ENCODE data around the gene MMP10.

The MMP10 gene

DNA sequence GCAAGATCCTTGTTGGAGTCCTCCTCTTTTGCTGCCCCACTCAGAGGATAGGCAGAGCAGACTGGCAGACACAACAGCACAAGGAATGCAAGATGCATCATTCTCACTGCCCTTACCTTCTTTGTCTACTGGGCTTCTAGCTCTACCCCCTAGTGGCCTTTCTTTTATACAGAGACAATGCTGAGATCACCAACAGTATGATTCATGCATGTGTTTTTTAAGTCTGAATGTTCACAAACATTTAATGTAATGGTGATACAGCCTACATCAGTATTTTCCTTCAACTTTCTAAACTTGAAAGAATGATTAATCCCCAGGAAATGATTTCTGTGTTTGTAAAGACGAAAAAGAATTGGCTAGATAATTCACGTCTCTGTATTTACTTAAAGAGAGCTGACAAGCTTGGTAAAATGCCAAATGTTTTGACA, at the start of gene MMP10:
Gene MMP10 (minus strand): TSS at position 138 of the 428 bp plus-strand sequence. CDS start 37 bp downstream, at position 101.
- DNase-seq (ENCODE audit: low spot score): no peak

GRCh38 chr11:102829316-102830000, 49.0 kb upstream of the MMP10 start:
- DNase-seq (ENCODE audit: low spot score): no peak

DNA sequence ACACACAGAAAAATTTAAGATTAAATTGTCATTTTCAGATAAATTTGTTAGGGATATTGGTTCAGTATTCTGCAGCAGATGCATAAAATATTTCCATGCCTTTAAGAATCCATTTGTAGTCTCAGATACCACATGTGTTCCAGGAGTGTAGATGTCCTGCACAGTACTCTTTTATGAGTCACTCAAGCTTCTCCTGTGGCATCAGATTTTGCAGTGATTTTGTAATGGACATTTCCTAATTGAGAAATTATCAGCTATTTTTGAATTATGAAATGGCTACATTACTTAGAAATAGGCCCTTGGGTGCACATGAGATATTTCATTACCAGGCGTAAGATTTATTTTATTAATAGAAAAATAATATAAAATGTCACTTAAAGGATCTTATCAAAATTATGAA, 44.1 kb upstream of the MMP10 start:
- DNase-seq (ENCODE audit: low spot score): no peak

GRCh38 chr11:102819491-102819890, 39.1 kb upstream of the MMP10 start:
- no peak for DNase-seq (ENCODE audit: low spot score)

- no peak for DNase-seq (ENCODE audit: low spot score)
Observed at GRCh38 chr11:102813484-102813883, 33.1 kb upstream of the MMP10 start.

DNA sequence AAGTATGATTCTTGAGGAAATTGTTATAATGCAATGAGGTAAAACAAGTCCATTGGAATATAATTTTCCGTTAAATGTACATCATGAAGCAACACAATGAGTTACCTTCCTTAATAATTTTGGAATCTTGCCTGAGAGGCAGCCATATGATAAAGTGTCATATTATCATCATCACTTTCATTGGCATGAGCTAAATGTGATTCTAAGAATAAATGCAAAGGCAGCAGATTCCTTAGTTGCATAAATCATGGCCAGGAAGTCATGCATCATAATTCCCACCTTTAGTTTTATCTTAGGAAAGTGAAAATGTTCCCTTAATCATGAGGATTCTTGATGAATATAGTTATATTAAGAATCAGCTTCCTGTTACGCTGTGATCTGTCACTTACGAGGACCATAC, 31.8 kb upstream of the MMP10 start:
- DNase-seq (ENCODE audit: low spot score): no peak

GRCh38 chr11:102810950-102811660, 30.7 kb upstream of the MMP10 start:
- DNase-seq (ENCODE audit: low spot score): no peak

DNA sequence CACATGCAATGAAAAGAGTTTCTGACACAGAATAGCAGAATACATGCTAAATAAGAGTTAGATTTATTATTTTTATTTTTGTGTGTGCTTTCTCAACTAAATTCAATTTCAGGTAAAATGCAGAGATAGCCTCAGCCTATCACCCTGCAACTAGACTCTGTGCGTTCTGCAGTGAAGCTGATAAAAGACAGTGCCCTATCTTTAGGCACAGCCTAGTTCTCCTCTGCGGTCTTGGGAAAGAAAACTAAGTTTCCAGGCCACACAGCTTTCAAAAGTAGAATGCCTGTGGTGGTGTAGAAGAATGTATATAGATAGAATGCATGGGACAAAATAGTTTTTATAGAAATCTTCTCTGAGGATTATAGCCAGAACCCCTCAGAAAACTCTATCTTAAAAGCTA, 29.5 kb upstream of the MMP10 start:
- peak; percentile 30 for DNase-seq (ENCODE audit: low spot score)

GRCh38 chr11:102807921-102808320, 27.5 kb upstream of the MMP10 start:
- no peak for DNase-seq (ENCODE audit: low spot score)

GRCh38 chr11:102806296-102806695, 25.9 kb upstream of the MMP10 start:
- DNase-seq (ENCODE audit: low spot score): no peak

GRCh38 chr11:102802341-102802740, 21.9 kb upstream of the MMP10 start:
- DNase-seq (ENCODE audit: low spot score): no peak

DNA sequence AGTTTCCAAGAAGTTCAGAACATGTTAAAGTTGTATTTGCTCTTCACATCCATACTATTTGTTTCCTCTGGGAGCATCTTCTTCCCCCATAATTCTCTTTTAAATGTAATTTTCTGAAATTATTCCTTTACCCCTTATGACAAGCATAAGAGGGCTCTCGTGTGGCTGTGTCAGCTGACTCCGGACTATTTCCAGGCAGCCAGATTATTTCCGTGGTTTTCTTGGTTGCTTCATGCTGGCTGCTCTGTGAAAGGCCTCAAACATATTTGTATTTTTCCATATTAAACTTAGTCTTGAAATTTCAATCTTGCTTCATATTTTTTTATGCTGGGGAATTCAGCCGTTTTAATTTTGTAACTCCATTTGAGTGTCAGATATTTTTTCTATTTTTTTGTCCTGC, 20.3 kb upstream of the MMP10 start:
- no peak for DNase-seq (ENCODE audit: low spot score)

DNA sequence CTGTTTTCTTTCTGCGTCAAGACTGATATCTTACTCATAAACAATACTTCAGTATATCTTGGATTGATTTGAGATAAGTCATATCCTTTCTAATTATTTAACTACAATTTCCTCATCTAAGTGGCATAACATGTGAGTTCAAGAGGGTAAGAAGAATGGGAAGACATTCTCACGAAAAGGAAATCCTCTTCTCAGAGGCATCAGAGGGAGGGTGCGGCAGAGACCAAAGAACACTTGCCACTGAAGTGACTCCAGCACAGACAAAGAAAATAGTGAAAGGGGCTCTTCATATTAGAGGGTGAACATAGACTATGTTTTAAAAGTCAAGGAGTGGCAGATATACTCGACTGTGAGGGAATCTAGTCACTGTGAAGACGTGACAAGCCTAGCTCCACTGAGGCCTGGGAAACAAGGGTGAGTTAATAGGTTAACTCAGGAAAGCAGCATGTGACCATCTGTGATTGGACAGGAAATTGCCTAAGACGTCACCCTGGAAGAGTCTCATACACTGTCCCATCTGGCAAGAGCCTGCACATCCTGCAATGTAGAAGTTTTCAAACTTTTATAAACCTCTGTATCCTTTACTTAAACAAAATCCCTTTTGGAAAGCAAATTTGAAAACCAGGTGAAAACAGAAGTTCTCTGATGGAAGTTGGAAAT, 19.4 kb upstream of the MMP10 start:
- no peak for DNase-seq (ENCODE audit: low spot score)

DNA sequence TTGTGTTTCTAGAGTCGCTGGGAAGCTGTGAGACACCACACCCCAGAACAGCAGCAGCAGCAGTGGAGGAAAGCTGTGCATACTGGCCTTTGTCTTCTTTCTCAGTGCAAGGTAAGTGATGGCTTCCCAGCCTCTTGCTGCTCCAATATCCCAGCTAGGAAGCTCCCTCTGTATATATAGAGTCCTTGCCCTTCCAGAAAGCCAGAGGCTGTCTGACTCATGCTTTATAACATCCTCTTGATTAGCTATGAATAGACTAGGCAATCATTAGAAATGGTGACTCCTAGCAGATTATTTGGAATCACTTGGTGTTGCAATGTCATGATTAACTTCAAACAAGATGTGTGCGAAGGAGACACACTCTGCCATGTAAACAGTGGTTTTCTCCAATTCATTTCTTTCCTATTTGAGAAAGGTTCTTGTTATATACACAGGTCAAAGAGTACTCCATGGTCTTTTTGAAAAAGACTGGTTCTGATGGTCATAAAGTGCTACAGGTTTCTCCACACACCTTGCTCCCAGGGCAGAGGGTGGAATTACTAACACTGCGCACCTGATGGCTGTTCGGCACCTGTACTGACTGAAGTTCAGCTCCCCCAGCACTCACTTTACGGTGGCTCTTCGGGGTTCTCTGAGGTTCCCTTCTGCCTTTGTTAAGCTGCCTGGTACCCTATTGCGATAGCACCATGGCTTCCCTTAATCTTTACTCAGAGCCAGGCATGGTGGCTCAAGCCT, 17.8 kb upstream of the MMP10 start, which contains the start of gene MMP1:
Gene MMP1 (minus strand): TSS at position 149 of the 735 bp plus-strand sequence. CDS start 68 bp downstream, at position 81.
- DNase-seq (ENCODE audit: low spot score): no peak

DNA sequence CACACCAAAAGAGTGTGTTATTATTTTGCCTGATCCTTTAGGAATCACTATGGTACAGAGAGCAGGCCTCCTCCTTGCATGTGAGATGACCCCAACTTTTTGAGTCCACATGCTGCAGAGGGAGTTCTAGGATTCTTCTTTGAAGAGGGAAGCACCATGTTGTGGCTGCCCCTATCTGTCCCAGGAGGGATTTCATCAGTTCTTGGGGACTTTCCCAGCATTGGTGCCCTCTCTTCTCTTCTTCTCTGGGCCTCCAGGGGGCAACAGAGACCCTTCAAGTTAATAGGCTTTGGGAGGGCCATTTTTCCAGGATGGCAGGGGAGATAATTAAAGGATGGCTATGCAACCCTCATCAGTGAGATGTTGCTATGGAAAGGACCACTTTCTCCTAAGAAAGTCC, 14.0 kb upstream of the MMP10 start:
- peak; percentile 15 for DNase-seq (ENCODE audit: low spot score)

- no peak for DNase-seq (ENCODE audit: low spot score)
Observed at GRCh38 chr11:102793677-102794290, 13.4 kb upstream of the MMP10 start.

- DNase-seq (ENCODE audit: low spot score): no peak
Observed at GRCh38 chr11:102792604-102793003, 12.2 kb upstream of the MMP10 start.

DNA sequence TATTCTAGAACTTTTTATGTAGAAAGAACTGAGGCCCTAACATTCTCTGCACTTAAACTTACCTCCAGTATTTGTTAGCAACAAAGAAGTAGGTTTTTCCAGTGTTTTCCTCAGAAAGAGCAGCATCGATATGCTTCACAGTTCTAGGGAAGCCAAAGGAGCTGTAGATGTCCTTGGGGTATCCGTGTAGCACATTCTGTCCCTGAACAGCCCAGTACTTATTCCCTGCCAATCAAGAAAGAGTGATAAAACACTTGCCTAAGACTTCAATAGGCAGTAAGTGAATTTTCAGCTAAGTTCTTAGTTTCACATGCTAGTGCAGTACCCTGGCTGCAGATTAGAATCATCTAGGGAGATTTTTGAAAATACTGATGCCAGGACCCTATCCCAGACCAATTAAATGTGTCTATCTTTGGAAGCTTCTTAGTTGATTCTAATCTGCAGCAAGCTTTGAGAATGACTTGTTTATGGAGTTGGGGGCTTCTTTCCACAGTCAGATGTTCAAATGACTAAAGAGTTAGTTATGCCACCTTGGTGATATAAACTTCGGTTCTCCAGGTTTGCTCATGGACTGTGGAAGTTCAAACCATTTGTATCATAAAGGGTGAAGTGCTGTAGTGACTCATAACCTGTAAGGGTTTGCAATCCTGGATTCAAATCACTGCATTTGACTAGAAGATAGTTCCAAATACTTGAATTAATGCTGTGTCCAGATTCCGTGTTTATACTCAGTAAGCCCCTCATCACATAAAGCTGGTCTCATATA, 11.0 kb upstream of the MMP10 start:
- no peak for DNase-seq (ENCODE audit: low spot score)

GRCh38 chr11:102788334-102788995, 8.0 kb upstream of the MMP10 start:
- DNase-seq (ENCODE audit: low spot score): no peak

DNA sequence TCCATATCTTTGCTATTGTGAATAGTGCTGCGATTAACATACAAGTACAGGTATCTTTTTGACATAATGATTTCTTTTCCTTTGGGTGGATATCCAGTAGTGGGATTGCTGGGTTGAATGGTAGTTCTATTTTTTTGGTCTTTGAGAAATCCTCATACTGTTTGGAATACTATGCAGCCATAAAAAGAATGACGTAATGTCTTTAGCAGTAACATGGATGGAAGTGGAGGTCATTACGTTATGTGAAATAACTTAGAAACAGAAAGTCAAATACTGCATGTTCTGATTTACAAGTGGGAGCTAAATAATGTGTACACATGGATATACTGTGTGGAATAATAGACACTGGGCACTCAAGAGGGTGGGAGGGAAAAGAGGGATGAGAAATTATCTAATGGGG, 4.0 kb upstream of the MMP10 start:
- no peak for DNase-seq (ENCODE audit: low spot score)

DNA sequence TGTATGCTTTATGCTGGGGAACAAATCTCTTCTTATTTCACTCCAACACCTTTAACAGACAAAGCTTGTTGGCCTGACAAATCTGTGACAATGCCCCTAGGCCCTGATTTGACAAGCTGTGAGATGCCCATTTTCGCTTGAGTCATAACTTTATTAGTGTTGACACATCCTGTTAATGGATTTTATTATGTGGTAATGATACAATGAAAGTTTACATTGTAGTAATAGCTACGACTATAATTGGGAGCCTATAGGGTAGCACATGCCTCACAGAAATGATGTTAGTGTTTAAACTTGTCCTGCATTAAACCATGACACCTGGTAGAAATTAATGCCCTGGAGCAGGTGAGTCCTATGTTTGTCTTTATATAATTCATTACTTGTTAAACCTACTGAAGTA, 3.3 kb upstream of the MMP10 start:
- DNase-seq (ENCODE audit: low spot score): no peak
